T-helper 17 cell (primary cell): ENCODE results near the gene NCAPD3. TPM values are rescaled to one million over a fixed set of nuclear protein-coding genes. Genes with fewer than 3 reads are reported as not detected.
"Not testable (repeated sequence)": the region's sequence is repeated elsewhere in the genome, so short reads cannot be mapped to it uniquely, and the experiment has no call there.

Experiments
- ATAC-seq: fragments of 150-1000 bp; cut with Tn5 transposase; 2 replicates; pipeline ENCODE4 v1.10.0; 2021; ENCODE audit warnings: mild to moderate bottlenecking, moderate library complexity
- DNase-seq, 3 donors: peaks; one replicate each; pipeline versions ENCODE4 v3.0.0 to v3.0.0-alpha.2; 2020 to 2021
- H3K9me3 ChIP-seq: one replicate; pipeline ENCODE4 v1.7.0; 2013; ENCODE audit warnings: low read length, mild to moderate bottlenecking; ENCODE audit not compliant: control insufficient read depth, poor library complexity, severe bottlenecking
- H3K27ac Mint-ChIP-seq: one replicate; pipeline ENCODE4 v1.8.0; 2022; ENCODE audit warnings: mild to moderate bottlenecking, moderate library complexity, mixed read lengths
- H3K27me3 Mint-ChIP-seq: one replicate; pipeline ENCODE4 v1.8.0; 2022; ENCODE audit warnings: mixed read lengths
- H3K36me3 Mint-ChIP-seq: one replicate; pipeline ENCODE4 v1.8.0; 2022; ENCODE audit warnings: low read depth, mixed read lengths
- H3K4me1 Mint-ChIP-seq: one replicate; pipeline ENCODE4 v1.8.0; 2022; ENCODE audit warnings: mild to moderate bottlenecking, mixed read lengths
- H3K4me3 Mint-ChIP-seq: one replicate; pipeline ENCODE4 v1.8.0; 2022; ENCODE audit warnings: mild to moderate bottlenecking, moderate library complexity, mixed read lengths
- total RNA-seq, 4 donors: library from RNA in 2 of 4; stranded (reverse) in 2 of 4; gene quantifications; one replicate each; pipeline ENCODE4 v1.2.3 and lab custom pipeline; 2022 to 2026

Gene NCAPD3
- total RNA-seq, 2 donors from 2014 or later: 26.8 to 31.4 TPM

GRCh38 chr11:134120143-134120850, 103.5 kb downstream of the NCAPD3 start:
- H3K27ac Mint-ChIP-seq: peak overlapping the region; percentile 14
- ATAC-seq: no peak
- peaks cover 50% of the 10 kb centered on the region for H3K27me3 Mint-ChIP-seq
- H3K4me1 Mint-ChIP-seq: peaks cover 4% of the 10 kb centered on the region
- no peak for DNase-seq
- H3K36me3 Mint-ChIP-seq: no peaks in the 10 kb centered on the region
- no peaks in the 10 kb centered on the region for H3K9me3 ChIP-seq
- no peak overlapping the region for H3K4me3 Mint-ChIP-seq

GRCh38 chr11:134119094-134119493, 104.7 kb downstream of the NCAPD3 start:
- H3K9me3 ChIP-seq: no peaks in the 10 kb centered on the region
- Mint-ChIP-seq H3K27ac (no peak overlapping the region), H3K4me1 (peaks cover 3% of the 10 kb centered on the region)

GRCh38 chr11:134118006-134118405, 105.8 kb downstream of the NCAPD3 start:
- Mint-ChIP-seq H3K27me3 (peaks cover 35% of the 10 kb centered on the region), H3K27ac (no peak overlapping the region), H3K36me3 (no peaks in the 10 kb centered on the region), H3K4me3 (no peak overlapping the region), H3K4me1 (no peaks in the 10 kb centered on the region)
- no peak for ATAC-seq
- no peak for DNase-seq
- H3K9me3 ChIP-seq: no peaks in the 10 kb centered on the region

More at GRCh38 chr11:134119094-134119493, 104.7 kb downstream of the NCAPD3 start:
- no peak for ATAC-seq
- peaks cover 45% of the 10 kb centered on the region for H3K27me3 Mint-ChIP-seq
- H3K4me3 Mint-ChIP-seq: no peak overlapping the region
- H3K36me3 Mint-ChIP-seq: no peaks in the 10 kb centered on the region
- no peak for DNase-seq

- Mint-ChIP-seq H3K27me3 (peaks cover 24% of the 10 kb centered on the region), H3K4me1 (no peaks in the 10 kb centered on the region), H3K4me3 (no peak overlapping the region), H3K27ac (no peak overlapping the region), H3K36me3 (no peaks in the 10 kb centered on the region)
- no peaks in the 10 kb centered on the region for H3K9me3 ChIP-seq
- DNase-seq (no peak), ATAC-seq (no peak)
Measured at GRCh38 chr11:134116210-134116609, 107.6 kb downstream of the NCAPD3 start.

GRCh38 chr11:134113787-134114186, 110.0 kb downstream of the NCAPD3 start:
- not testable (repeated sequence) for H3K9me3 ChIP-seq, DNase-seq, H3K36me3 Mint-ChIP-seq, H3K4me3 Mint-ChIP-seq, ATAC-seq, H3K4me1 Mint-ChIP-seq, H3K27ac Mint-ChIP-seq
- H3K27me3 Mint-ChIP-seq: peaks cover 12% of the 10 kb centered on the region

- no peaks in the 10 kb centered on the region for H3K4me1 Mint-ChIP-seq
- ATAC-seq (no peak), DNase-seq (no peak)
- H3K27ac Mint-ChIP-seq: no peak overlapping the region
- H3K27me3 Mint-ChIP-seq: peaks cover 3% of the 10 kb centered on the region
- H3K36me3 Mint-ChIP-seq: no peaks in the 10 kb centered on the region
- H3K4me3 Mint-ChIP-seq: no peak overlapping the region
- peaks cover 2% of the 10 kb centered on the region for H3K9me3 ChIP-seq
Measured at GRCh38 chr11:134110252-134110815, 113.4 kb downstream of the NCAPD3 start.

Other genes starting within 250 kb of the NCAPD3 start
- 10 to 100 TPM; 12.5 to 37.4 TPM for gene JAM3, start 154.9 kb downstream of the NCAPD3 start, total RNA-seq
- gene VPS26B, start 704 bp upstream of the NCAPD3 start, total RNA-seq: 10 to 100 TPM; 49.9 to 51.1 TPM
- gene THYN1, start 29.4 kb upstream of the NCAPD3 start, total RNA-seq: 10 to 100 TPM; 32.9 to 36.5 TPM
- 10 to 100 TPM; 20.3 to 23.6 TPM for gene ACAD8, start 29.6 kb upstream of the NCAPD3 start, total RNA-seq
- 1 to 10 TPM; 2.0 to 2.2 TPM for gene GLB1L3, start 52.4 kb upstream of the NCAPD3 start, total RNA-seq
- under 1 TPM; 0.37 to 0.73 TPM for gene GLB1L2, start 108.0 kb upstream of the NCAPD3 start, total RNA-seq
- under 1 TPM; 0.17 to 0.18 TPM for gene B3GAT1, start 188.3 kb upstream of the NCAPD3 start, total RNA-seq